Measurements from ENCODE around the gene CYRIA. TPM values are rescaled to one million over a fixed set of nuclear protein-coding genes. Genes with fewer than 3 reads are reported as not detected.

CYRIA gene
- total RNA-seq, 4 donors from 2014 or later: 33.6 to 79.0 (median 50.0) TPM

- no peaks in the 10 kb centered on the region for H3K9me3 ChIP-seq
- H3K4me1 ChIP-seq: peaks cover 0 to 18% of the 10 kb centered on the region in 2 donors
- TF ChIP-seq POLR2A (IDR thresholded peaks at IDR 0.05): no peak
- no peak for TF ChIP-seq CTCF (IDR thresholded peaks at IDR 0.05)
- 95 to 98% methylated on average over 2 of the region's 2 CpGs for WGBS, 2 donors
- no peaks in the 10 kb centered on the region for H3K27me3 ChIP-seq
- intact Hi-C loops (cut with DNase I): no loop called here
- no peak for DNase-seq
- no peaks in the 10 kb centered on the region for H3K36me3 ChIP-seq
- H3K4me3 ChIP-seq (replicated peaks in 1 of 3): no peak overlapping the region
- H3K27ac ChIP-seq: no peak overlapping the region
These were observed 21.0 kb upstream of the CYRIA start for GRCh38 chr2:16686641-16687040.

- Histone ChIP-seq H3K4me1 (peaks cover 0 to 18% of the 10 kb centered on the region in 2 donors), H3K27ac (no peak overlapping the region), H3K27me3 (no peaks in the 10 kb centered on the region), H3K9me3 (no peaks in the 10 kb centered on the region), H3K36me3 (no peaks in the 10 kb centered on the region), H3K4me3 (replicated peaks in 1 of 3) (no peak overlapping the region)
- intact Hi-C loops (cut with DNase I): no loop called here
- DNase-seq: no peak
- TF ChIP-seq POLR2A (IDR thresholded peaks at IDR 0.05) (no peak), CTCF (IDR thresholded peaks at IDR 0.05) (no peak)
These were observed 19.7 kb upstream of the CYRIA start for GRCh38 chr2:16685340-16685715.

GRCh38 chr2:16684676-16685339, 19.2 kb upstream of the CYRIA start:
- H3K27me3 ChIP-seq: no peaks in the 10 kb centered on the region
- no peak for TF ChIP-seq CTCF (IDR thresholded peaks at IDR 0.05)
- no peak for TF ChIP-seq POLR2A (IDR thresholded peaks at IDR 0.05)
- H3K4me1 ChIP-seq: peaks cover 0 to 18% of the 10 kb centered on the region in 2 donors
- H3K9me3 ChIP-seq: no peaks in the 10 kb centered on the region
- WGBS, 2 donors: 87 to 91% methylated on average over 7 of the region's 7 CpGs
- H3K36me3 ChIP-seq: no peaks in the 10 kb centered on the region
- no peak overlapping the region for H3K4me3 ChIP-seq (replicated peaks in 1 of 3)
- intact Hi-C loops (cut with DNase I): no loop called here
- H3K27ac ChIP-seq: no peak overlapping the region
- DNase-seq: no peak

- WGBS, 2 donors: 90 to 91% methylated on average over 3 of the region's 3 CpGs
- intact Hi-C loops (cut with DNase I): no loop called here
These were observed 17.9 kb upstream of the CYRIA start for GRCh38 chr2:16683576-16683975.

More at GRCh38 chr2:16683576-16683975, 17.9 kb upstream of the CYRIA start:
- H3K4me3 ChIP-seq (replicated peaks in 1 of 3): no peak overlapping the region
- DNase-seq: no peak
- peaks cover 0 to 18% of the 10 kb centered on the region in 2 donors for H3K4me1 ChIP-seq
- peak overlapping the region in 1 of 3 donors; percentile 43 for H3K27ac ChIP-seq
- H3K27me3 ChIP-seq: no peaks in the 10 kb centered on the region
- no peaks in the 10 kb centered on the region for H3K9me3 ChIP-seq
- TF ChIP-seq CTCF (IDR thresholded peaks at IDR 0.05): no peak
- no peak for TF ChIP-seq POLR2A (IDR thresholded peaks at IDR 0.05)
- no peaks in the 10 kb centered on the region for H3K36me3 ChIP-seq
